HG03571 (cell line): ENCODE results near the gene SELENOM.
"Not testable (repeated sequence)": the region's sequence is repeated elsewhere in the genome, so short reads cannot be mapped to it uniquely, and the experiment has no call there.

ENCODE experiments used
- ATAC-seq: cut with Tn5 transposase; IDR thresholded peaks from one replicate; pipeline ENCODE4 v1.9.1; 2021; ENCODE audit not compliant: unreplicated experiment

SELENOM gene

GRCh38 chr22:31134688-31135087 lies 27.3 kb upstream of the SELENOM start:
- no peak for ATAC-seq

- no peak for ATAC-seq
Measured at GRCh38 chr22:31133911-31134310, 26.5 kb upstream of the SELENOM start.

- ATAC-seq, result no peak
Measured at GRCh38 chr22:31130873-31131272, 23.5 kb upstream of the SELENOM start.

- ATAC-seq, result no peak
Measured at GRCh38 chr22:31128156-31128555, 20.8 kb upstream of the SELENOM start.

GRCh38 chr22:31127181-31127772 lies 19.9 kb upstream of the SELENOM start:
- no peak for ATAC-seq

GRCh38 chr22:31126869-31127175 lies 19.5 kb upstream of the SELENOM start:
- no peak for ATAC-seq

GRCh38 chr22:31126128-31126868 lies 18.9 kb upstream of the SELENOM start:
- no peak for ATAC-seq

- ATAC-seq, result no peak
Measured at GRCh38 chr22:31125521-31126117, 18.3 kb upstream of the SELENOM start.

GRCh38 chr22:31124811-31125465 lies 17.6 kb upstream of the SELENOM start:
- ATAC-seq, result no peak

- ATAC-seq, result no peak
Measured at GRCh38 chr22:31124290-31124689, 16.9 kb upstream of the SELENOM start.

- no peak for ATAC-seq
Measured at GRCh38 chr22:31123292-31123602, 15.9 kb upstream of the SELENOM start.

- no peak for ATAC-seq
Measured at GRCh38 chr22:31122532-31123291, 15.3 kb upstream of the SELENOM start, which contains the start of gene INPP5J. TSS of gene INPP5J (plus strand) at chr22:31122966. CDS start at chr22:31123015, 49 bp downstream.

- no peak for ATAC-seq
Measured at GRCh38 chr22:31122196-31122531, 14.8 kb upstream of the SELENOM start.

GRCh38 chr22:31121403-31121802 lies 14.0 kb upstream of the SELENOM start:
- no peak for ATAC-seq

- ATAC-seq, result no peak
Measured at GRCh38 chr22:31120642-31121041, 13.3 kb upstream of the SELENOM start.

GRCh38 chr22:31120230-31120629 lies 12.9 kb upstream of the SELENOM start:
- ATAC-seq, result no peak

- ATAC-seq, result no peak
Measured at GRCh38 chr22:31119026-31119717, 11.8 kb upstream of the SELENOM start.

GRCh38 chr22:31118046-31118820 lies 10.9 kb upstream of the SELENOM start:
- no peak for ATAC-seq

- not testable (repeated sequence) for ATAC-seq
Measured at GRCh38 chr22:31112547-31113091, 5.3 kb upstream of the SELENOM start.

- ATAC-seq, result no peak
Measured at GRCh38 chr22:31107894-31108218, 488 bp upstream of the SELENOM start.
